NCI-H510A (cell line): ENCODE results near the gene DUSP19.
A peak's percentile ranks its signal among the peaks of the same experiment; 100 is the strongest.
"Not testable (repeated sequence)": the region's sequence is repeated elsewhere in the genome, so short reads cannot be mapped to it uniquely, and the experiment has no call there.

Experiments
- DNase-seq: peaks from one replicate; lab custom pipeline; 2025; lab: John Stamatoyannopoulos, UW

Gene DUSP19, protein sequence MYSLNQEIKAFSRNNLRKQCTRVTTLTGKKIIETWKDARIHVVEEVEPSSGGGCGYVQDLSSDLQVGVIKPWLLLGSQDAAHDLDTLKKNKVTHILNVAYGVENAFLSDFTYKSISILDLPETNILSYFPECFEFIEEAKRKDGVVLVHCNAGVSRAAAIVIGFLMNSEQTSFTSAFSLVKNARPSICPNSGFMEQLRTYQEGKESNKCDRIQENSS

GRCh38 chr2:183078464-183079138, at the start of gene DUSP19:
Gene DUSP19 (plus strand): TSS chr2:183078747. CDS start chr2:183078934, 187 bp downstream.
- DNase-seq: peak; percentile 99

DNA sequence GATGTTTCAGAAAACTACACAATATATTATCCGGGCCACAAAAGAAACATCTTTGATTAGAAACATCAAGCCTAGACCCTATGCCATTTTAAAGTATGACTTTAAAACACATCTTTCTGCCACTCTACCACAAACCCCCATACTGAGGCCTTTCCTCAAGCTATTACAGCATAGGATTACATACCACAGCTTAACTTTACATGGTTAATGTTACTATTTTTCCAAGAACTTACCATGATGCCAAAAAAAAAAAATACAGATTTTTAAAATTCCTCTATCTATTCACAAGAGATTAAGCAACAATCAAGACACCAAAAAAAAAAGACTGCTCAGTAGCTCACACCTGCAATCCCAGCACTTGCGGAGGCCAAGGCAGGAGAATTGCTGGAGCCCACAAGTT, 49.3 kb upstream of the DUSP19 start:
- no peak for DNase-seq

DNA sequence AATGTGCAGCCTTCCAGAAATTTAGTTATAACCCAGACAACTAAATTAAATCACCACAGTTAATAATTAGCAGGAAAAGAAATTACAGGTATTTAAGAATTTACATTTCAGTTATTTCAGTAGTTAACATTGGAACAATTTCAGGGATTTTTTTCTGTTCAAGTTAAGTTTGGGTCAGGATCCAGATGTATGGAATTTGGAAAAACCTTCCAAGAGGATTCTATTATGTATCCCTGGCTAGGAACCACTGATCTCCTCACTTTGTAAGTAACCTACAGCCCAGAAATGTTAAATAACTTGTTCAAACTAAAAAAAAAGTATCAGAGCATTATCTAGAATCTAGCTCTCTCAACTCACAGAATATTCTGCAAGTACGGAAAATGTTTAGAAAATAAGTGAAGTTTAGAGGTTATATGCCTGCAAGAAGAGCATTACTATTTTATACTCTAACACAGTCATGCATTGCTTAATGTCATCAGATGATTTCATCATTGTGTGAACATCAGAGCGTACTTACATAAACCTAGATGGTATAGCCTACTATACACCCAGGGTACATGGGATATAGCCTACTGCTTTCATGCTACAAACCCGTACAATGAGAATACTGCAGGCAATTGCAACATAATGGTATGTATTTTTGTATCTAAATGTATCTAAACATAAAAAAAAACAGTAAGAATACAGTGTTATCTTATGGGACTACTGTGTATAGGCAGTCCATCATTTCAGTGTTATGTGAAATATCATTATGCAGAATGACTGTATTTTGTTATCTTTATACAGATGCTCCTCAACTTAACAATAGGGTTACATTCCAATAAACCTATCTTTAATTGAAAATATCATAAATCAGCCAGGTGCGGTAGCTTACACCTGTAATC, 46.4 kb upstream of the DUSP19 start:
- DNase-seq: no peak

- no peak for DNase-seq
Observed at GRCh38 chr2:183033951-183034350, 44.6 kb upstream of the DUSP19 start.

DNA sequence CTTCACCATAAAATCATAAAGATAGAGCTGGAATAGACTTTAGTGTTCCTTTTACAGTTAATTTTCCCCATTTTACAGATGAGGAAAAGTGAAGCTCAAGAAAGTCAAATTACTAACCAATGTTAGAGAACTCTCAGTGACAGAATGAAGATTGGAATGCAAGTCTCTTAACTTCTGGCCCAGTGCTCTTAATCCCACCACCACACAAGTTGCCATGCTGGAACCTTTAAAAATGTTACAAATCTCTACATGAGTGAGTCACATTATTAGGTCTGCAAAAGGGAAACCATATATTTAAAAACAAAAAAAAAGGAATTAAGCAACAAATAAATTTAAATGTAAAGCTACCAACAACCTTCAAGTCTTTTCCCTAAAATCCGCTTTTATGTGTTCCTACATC, 43.7 kb upstream of the DUSP19 start:
- DNase-seq: no peak

DNA sequence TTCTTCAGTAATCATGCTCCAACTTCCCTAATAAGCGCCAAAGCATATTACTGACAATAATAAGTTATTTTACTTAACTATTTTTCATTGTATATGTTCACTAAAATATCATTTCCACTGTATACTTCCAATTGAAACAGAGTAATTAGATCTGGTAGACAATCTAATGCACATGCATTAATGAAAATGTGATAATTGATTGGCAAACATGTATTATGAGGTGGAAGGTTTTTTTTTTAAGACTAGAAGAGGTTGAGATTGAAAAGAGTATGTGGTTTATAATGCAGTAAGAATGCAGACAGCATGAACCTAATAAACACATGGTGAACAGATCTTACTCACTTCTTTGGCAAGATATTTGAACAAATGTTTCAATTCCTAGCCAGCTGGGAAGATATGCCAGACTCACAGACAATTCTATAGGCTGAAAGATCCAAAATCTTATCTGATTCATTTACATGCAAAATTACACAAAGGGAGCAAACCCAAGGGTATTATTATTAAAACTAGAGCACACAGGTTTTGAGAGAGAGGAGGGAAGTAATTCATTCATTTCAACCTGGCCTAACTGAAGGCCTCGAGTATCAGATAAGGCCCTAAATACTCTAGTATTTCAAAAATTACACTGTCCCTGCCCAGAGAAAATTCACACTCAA, 43.1 kb upstream of the DUSP19 start:
- DNase-seq: no peak

- no peak for DNase-seq
Observed at GRCh38 chr2:183035954-183036669, 42.4 kb upstream of the DUSP19 start.

- DNase-seq: peak; percentile 30
Observed at GRCh38 chr2:183037074-183037552, 41.4 kb upstream of the DUSP19 start.

- peak; percentile 89 for DNase-seq
Observed at GRCh38 chr2:183037553-183038340, 40.8 kb upstream of the DUSP19 start.

DNA sequence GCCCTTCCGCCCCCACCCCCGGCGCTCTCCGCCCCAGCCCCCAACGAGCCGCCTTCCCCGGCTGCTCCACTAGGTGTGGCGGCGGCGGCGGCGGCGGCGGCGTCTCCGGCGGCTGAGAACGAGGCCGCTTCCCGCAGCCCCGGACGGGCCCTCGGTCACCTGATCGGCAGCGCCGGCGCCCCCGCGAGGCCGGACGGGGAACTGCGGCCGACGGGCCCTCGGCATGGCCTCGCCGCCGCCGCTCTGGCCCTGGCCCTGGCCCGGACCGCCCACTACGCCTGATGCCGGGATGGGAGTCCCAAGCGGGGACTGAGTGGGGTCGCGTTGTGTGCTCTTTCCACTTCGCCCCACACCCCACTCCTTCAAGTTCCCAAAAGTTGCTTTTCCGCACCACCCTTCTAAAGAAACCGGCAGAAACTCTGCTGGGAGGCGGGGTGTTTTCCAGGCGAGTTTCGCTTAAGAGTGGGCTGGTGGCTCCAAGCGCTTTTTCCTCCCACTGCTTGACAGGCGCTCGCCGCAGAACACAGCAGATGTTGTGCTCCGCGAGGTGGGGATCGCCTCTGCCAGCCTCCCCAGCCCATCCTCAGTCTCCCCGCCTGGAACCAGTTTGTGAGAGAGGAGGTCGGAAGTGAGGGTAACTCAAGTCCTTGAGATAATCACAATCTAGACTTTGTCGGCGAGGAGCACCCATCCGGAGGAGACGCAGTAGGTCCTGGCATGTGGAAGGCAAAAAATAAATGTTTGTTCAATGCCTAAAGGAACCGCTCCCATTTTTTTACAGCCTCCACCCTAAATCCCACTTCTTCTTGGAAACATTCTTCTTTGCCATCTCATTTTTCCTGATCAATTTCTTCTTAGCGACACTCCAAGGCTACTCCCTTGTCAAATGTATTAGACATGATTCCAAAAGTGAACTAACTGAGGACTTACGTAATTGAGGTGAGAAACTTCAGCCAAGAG, 39.9 kb upstream of the DUSP19 start, which contains the start of gene NCKAP1:
NCKAP1 (minus strand) TSS at position 117 of the 960 bp plus-strand sequence. CDS start 358 bp downstream, outside the sequence.
- DNase-seq: peak; percentile 97

DNA sequence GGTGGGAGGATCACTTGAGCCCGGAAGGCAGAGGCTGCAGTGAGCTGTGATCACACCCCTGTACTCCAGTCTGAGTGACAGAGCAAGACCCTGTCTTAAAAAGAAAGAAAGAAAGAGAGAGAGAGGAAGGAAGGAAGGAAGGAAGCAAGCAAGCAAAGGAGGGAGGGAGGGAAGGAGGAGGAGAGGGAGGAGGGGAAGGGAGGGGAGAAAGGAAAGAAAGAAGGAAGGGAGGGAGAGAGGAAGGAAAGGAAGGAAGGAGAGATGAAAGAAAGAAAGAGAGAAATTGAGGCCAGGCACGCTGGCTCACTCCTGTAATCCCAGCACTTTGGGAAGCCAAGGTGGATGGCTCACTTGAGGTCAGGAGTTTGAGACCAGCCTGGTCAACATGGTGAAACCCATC, 37.9 kb upstream of the DUSP19 start:
- no peak for DNase-seq

DNA sequence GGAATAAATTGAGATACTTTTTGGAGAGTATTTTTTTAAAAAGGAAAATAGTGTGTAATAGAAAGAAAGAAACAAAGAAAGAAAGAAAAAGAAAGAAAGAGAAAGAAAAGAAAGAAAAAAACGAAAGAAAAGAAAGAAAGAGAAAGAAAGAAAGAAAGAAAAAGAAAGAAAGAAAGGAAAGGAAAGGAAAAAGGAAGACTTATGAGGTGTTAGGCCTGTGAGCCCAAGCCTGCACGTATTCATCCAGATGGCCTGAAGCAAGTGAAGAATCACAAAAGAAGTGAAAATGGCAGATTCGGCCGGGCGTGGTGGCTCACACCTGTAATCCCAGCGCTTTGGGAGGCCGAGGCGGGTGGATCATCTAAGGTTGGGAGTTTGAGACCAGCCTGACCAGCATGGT, 35.0 kb upstream of the DUSP19 start:
- DNase-seq: not testable (repeated sequence)

- not testable (repeated sequence) for DNase-seq
Observed at GRCh38 chr2:183047486-183048125, 30.9 kb upstream of the DUSP19 start.

DNA sequence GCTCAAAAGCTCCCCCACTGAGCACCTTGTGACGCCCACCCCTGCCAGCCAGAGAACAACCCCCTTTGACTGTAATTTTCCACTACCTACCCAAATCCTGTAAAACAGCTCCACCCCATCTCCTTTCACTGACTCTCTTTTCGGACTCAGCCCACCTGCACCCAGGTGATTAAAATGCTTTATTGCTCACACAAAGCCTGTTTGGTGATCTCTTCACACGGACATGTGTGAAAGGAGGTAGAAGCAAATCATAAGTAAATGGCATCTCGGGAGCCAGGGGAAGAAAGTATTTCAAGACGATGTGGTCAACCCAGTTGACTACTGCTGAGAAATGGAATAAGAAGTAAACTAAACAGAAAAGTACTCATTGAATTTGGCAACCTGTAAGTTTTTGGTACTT, 29.1 kb upstream of the DUSP19 start:
- DNase-seq: no peak

DNA sequence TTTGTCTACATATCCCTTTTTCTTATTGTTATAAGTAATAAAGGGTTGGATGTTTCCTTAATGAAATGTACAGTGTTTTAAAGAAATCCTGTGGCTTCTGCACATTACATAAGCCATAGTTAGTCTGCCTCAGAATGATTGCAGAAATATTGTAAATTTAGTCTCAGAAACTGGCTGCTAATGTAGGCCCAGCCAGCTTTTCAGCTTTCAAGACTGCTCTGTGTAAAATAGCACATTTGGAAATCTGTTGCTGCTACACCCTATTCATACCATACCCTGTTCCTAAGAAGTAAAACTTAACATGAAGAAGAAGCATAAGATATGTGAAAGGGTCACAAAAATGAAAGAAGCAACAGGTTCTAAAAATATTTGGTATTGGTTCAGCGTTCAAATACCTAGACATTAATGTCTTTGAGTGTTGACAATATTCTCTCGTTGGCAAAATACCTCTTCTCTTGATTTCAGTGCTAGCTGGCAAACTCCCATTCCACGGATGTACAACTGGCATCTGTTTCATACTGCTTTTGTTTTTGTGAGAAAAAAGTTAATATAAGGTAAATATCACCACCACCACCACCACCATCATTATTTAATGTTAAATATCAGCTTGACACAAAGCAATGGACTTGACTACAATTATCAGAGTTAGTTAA, 21.1 kb upstream of the DUSP19 start:
- DNase-seq: no peak

GRCh38 chr2:183059561-183059960, 19.0 kb upstream of the DUSP19 start:
- no peak for DNase-seq

GRCh38 chr2:183060571-183061231, 17.8 kb upstream of the DUSP19 start:
- DNase-seq: no peak

- no peak for DNase-seq
Observed at GRCh38 chr2:183063083-183063482, 15.5 kb upstream of the DUSP19 start.
